Measurements from ENCODE around the gene HTR2C.

The HTR2C gene

GRCh38 chrX:114798907-114799306 is 215.0 kb downstream of the HTR2C start:
- intact Hi-C loops (cut with DNase I; ENCODE audit: low total_unique reads), result no loop called here
- H3K9me3 ChIP-seq, result peaks cover 0 to 5% (median 0%) of the 10 kb centered on the region in 3 donors
- no peaks in the 10 kb centered on the region for H3K27me3 ChIP-seq
- no peaks in the 10 kb centered on the region for H3K4me1 ChIP-seq
- H3K36me3 ChIP-seq, result no peaks in the 10 kb centered on the region
- TF ChIP-seq, protein P1, sequence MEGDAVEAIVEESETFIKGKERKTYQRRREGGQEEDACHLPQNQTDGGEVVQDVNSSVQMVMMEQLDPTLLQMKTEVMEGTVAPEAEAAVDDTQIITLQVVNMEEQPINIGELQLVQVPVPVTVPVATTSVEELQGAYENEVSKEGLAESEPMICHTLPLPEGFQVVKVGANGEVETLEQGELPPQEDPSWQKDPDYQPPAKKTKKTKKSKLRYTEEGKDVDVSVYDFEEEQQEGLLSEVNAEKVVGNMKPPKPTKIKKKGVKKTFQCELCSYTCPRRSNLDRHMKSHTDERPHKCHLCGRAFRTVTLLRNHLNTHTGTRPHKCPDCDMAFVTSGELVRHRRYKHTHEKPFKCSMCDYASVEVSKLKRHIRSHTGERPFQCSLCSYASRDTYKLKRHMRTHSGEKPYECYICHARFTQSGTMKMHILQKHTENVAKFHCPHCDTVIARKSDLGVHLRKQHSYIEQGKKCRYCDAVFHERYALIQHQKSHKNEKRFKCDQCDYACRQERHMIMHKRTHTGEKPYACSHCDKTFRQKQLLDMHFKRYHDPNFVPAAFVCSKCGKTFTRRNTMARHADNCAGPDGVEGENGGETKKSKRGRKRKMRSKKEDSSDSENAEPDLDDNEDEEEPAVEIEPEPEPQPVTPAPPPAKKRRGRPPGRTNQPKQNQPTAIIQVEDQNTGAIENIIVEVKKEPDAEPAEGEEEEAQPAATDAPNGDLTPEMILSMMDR (IDR thresholded peaks at IDR 0.05), result no peak
- no peak overlapping the region for H3K27ac ChIP-seq
- no peak for DNase-seq
- H3K4me3 ChIP-seq, result no peak overlapping the region

DNA sequence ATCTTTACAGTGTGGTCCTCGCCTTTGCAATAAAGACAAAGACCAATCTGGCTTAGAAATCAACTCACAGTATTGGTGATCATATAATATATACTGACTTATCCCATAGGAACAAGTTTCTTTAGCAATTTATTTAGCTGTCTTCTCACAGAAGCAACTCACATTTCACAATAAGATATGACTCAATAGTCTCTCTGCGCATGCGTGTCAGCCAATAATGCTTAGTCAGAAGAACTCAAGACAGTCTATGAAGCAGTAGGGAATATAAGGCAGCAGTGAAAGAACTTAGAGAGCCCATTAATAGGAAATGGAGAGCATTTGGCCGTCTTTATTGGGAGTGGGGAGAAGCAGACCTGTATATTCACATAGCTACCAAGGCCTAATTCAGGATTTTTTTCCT is 216.8 kb downstream of the HTR2C start:
- Histone ChIP-seq H3K4me1 (no peaks in the 10 kb centered on the region), H3K27me3 (no peaks in the 10 kb centered on the region), H3K36me3 (no peaks in the 10 kb centered on the region), H3K4me3 (no peak overlapping the region), H3K27ac (no peak overlapping the region), H3K9me3 (peaks cover 0 to 3% (median 0%) of the 10 kb centered on the region in 3 donors)
- TF ChIP-seq, protein P1 (IDR thresholded peaks at IDR 0.05), result no peak
- DNase-seq, result peak in 1 of 2 donors; percentile 20
- intact Hi-C loops (cut with DNase I; ENCODE audit: low total_unique reads), result no loop called here

- Histone ChIP-seq H3K4me3 (no peak overlapping the region), H3K27ac (no peak overlapping the region), H3K9me3 (no peaks in the 10 kb centered on the region), H3K36me3 (no peaks in the 10 kb centered on the region), H3K4me1 (no peaks in the 10 kb centered on the region), H3K27me3 (no peaks in the 10 kb centered on the region)
- intact Hi-C loops (cut with DNase I; ENCODE audit: low total_unique reads), result no loop called here
- TF ChIP-seq, protein P1 (IDR thresholded peaks at IDR 0.05), result no peak
- no peak for DNase-seq
Observed at GRCh38 chrX:114819509-114819908, 235.6 kb downstream of the HTR2C start.

- intact Hi-C loops (cut with DNase I; ENCODE audit: low total_unique reads), result no loop called here
- no peak for DNase-seq
- H3K27ac ChIP-seq, result no peak overlapping the region
- no peaks in the 10 kb centered on the region for H3K36me3 ChIP-seq
- H3K27me3 ChIP-seq, result no peaks in the 10 kb centered on the region
- H3K4me1 ChIP-seq, result no peaks in the 10 kb centered on the region
- TF ChIP-seq, protein P1 (IDR thresholded peaks at IDR 0.05), result no peak
- H3K4me3 ChIP-seq, result no peak overlapping the region
- H3K9me3 ChIP-seq, result no peaks in the 10 kb centered on the region
Observed at GRCh38 chrX:114841051-114841450, 257.2 kb downstream of the HTR2C start.

GRCh38 chrX:114842181-114842580 is 258.3 kb downstream of the HTR2C start:
- intact Hi-C loops (cut with DNase I; ENCODE audit: low total_unique reads), result no loop called here
- Histone ChIP-seq H3K36me3 (no peaks in the 10 kb centered on the region), H3K4me3 (no peak overlapping the region), H3K27ac (no peak overlapping the region), H3K9me3 (no peaks in the 10 kb centered on the region), H3K4me1 (no peaks in the 10 kb centered on the region), H3K27me3 (no peaks in the 10 kb centered on the region)
- TF ChIP-seq, protein P1 (IDR thresholded peaks at IDR 0.05), result no peak
- no peak for DNase-seq

DNA sequence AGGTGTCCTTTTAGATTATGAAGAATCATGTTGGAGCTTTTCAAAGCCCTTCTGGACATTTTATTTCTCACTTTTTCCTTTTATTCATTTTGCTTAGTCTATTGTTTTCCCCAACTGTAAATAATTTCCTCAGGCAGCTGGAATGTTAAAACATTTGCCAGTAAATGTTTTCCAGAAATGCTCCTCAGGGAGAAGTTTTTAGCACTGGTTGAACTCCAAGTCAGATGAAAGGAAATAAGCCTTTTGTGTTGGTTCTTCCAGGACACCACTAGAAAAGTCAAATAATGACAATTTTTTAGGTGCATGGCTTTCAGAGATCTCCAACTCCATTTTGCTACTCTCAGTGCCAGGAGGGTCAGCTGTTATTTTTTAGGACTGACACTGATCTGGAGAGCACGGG is 305.6 kb downstream of the HTR2C start:
- TF ChIP-seq, protein P1 (IDR thresholded peaks at IDR 0.05), result no peak
- DNase-seq, result no peak
- no peaks in the 10 kb centered on the region for H3K4me1 ChIP-seq
- H3K4me3 ChIP-seq, result no peak overlapping the region
- no peaks in the 10 kb centered on the region for H3K27me3 ChIP-seq
- H3K36me3 ChIP-seq, result no peaks in the 10 kb centered on the region
- peaks cover 0 to 12% (median 0%) of the 10 kb centered on the region in 3 donors for H3K9me3 ChIP-seq
- intact Hi-C loops (cut with DNase I; ENCODE audit: low total_unique reads), result no loop called here
- no peak overlapping the region for H3K27ac ChIP-seq

Data from tibial artery (tissue), 4 donors.